ENCODE results near the gene TMEM95. TPM values are rescaled to one million over a fixed set of nuclear protein-coding genes. Genes with fewer than 3 reads are reported as not detected.
A peak's percentile ranks its signal among the peaks of the same experiment; 100 is the strongest.

Gene TMEM95
- total RNA-seq, 1 donor from 2014 or later: not detected

DNA sequence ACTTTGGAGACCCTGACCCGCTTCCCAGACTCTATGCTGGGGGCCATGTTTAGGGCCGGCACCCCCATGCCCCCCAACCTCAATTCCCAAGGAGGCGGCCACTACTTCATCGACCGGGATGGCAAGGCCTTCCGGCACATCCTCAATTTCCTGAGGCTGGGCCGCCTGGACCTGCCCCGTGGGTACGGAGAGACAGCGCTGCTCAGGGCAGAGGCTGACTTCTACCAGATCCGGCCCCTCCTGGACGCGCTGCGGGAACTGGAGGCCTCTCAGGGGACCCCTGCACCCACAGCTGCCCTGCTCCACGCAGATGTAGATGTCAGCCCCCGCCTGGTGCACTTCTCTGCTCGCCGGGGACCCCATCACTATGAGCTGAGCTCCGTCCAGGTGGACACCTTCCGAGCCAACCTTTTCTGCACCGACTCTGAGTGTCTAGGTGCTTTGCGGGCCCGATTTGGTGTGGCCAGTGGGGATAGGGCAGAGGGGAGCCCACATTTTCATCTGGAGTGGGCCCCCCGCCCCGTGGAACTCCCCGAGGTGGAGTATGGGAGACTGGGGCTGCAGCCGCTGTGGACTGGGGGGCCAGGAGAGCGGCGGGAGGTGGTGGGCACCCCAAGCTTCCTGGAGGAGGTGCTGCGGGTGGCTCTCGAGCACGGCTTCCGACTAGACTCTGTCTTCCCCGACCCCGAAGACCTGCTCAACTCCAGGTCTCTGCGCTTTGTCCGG lies 1.9 kb upstream of the TMEM95 start:
- H3K9me3 Mint-ChIP-seq (ENCODE audit: unreplicated experiment): peaks cover 6% of the 10 kb centered on the region
- no peaks in the 10 kb centered on the region for H3K36me3 Mint-ChIP-seq (ENCODE audit: unreplicated experiment)
- peak overlapping the region; percentile 25 for H3K27ac Mint-ChIP-seq (ENCODE audit: unreplicated experiment)
- H3K27me3 Mint-ChIP-seq (ENCODE audit: unreplicated experiment): peaks cover 11% of the 10 kb centered on the region
- TF ChIP-seq, protein P1, sequence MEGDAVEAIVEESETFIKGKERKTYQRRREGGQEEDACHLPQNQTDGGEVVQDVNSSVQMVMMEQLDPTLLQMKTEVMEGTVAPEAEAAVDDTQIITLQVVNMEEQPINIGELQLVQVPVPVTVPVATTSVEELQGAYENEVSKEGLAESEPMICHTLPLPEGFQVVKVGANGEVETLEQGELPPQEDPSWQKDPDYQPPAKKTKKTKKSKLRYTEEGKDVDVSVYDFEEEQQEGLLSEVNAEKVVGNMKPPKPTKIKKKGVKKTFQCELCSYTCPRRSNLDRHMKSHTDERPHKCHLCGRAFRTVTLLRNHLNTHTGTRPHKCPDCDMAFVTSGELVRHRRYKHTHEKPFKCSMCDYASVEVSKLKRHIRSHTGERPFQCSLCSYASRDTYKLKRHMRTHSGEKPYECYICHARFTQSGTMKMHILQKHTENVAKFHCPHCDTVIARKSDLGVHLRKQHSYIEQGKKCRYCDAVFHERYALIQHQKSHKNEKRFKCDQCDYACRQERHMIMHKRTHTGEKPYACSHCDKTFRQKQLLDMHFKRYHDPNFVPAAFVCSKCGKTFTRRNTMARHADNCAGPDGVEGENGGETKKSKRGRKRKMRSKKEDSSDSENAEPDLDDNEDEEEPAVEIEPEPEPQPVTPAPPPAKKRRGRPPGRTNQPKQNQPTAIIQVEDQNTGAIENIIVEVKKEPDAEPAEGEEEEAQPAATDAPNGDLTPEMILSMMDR (IDR thresholded peaks at IDR 0.05; ENCODE audit: partially characterized antibody, unreplicated experiment): no peak
- H3K4me1 Mint-ChIP-seq (ENCODE audit: low read depth, unreplicated experiment): peaks cover 6% of the 10 kb centered on the region
- peak overlapping the region; percentile 90 for H3K4me3 Mint-ChIP-seq (ENCODE audit: unreplicated experiment)
- DNase-seq: no peak

DNA sequence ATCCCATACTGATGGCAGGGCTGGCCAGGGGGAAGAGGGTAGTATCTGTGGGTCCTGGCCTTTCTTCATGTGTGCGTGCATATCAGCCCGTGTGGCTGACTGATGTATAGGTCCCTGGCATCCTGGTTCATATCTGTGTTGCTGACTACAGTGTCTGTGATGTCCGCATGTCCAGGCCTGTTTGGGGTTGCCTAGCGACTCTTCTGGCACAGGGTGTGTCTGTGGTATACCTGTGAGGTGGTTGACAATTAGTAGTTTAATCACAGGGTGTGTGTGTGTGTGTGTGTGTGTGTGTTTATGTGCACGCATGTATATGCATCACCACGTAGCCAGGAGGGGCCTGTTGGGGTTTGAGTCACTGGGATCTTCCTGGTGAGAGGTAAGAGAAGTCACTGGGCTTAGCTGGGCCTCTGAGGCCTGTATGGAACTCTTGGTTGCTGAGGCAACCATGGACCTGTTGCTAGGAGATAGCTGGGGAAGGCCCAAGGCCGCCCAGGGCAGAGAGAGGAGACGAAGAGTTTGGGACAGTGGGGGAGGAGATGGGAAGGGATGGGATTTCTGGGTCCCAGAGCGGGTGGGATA lies 603 bp upstream of the TMEM95 start:
- peaks cover 4% of the 10 kb centered on the region for H3K4me1 Mint-ChIP-seq (ENCODE audit: low read depth, unreplicated experiment)
- no peak for DNase-seq
- H3K36me3 Mint-ChIP-seq (ENCODE audit: unreplicated experiment): no peaks in the 10 kb centered on the region
- H3K27ac Mint-ChIP-seq (ENCODE audit: unreplicated experiment): peak overlapping the region; percentile 66
- TF ChIP-seq, protein P1 (IDR thresholded peaks at IDR 0.05; ENCODE audit: partially characterized antibody, unreplicated experiment): no peak
- H3K27me3 Mint-ChIP-seq (ENCODE audit: unreplicated experiment): peaks cover 9% of the 10 kb centered on the region
- peaks cover 6% of the 10 kb centered on the region for H3K9me3 Mint-ChIP-seq (ENCODE audit: unreplicated experiment)
- H3K4me3 Mint-ChIP-seq (ENCODE audit: unreplicated experiment): peak overlapping the region; percentile 55

DNA sequence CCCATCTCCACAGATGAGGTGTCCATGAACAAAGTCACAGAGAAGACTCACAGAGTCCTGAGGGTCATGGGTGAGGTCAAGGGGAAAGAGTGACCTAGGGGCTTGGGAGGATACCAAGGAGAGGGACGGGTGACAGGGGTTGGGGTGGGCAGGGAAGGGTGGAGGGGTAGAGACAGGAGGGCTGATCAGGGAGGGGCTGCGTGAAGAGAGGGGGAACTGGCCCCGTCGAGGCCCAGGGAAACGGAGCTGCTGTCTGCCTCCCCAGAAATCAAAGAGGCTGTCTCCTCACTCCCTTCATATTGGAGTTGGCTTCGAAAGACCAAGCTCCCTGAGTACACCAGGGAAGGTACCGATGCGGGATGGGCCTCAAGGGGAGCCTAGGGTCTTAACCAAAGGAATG lies 617 bp downstream of the TMEM95 start:
- TF ChIP-seq, protein P1 (IDR thresholded peaks at IDR 0.05; ENCODE audit: partially characterized antibody, unreplicated experiment): no peak

DNA sequence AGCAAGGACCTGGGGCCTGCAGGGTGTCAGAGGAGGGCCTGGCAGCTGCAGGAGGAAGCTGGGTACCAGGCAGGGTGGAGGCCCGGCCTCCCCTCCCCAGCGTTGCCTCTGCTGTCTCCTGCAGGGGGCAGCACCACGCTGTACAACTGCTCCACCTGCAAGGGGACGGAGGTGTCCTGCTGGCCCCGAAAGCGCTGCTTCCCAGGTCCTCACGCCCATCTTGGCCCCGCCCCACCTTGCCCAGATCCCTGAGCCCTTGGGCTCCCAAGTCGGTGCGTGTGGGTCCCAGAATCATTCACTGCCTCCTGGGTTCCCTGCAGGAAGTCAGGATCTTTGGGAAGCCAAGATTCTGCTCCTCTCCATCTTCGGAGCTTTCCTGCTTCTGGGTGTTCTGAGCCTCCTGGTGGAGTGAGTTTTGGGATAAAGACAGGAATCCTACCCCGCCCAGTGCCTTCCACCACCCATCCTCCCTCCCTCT lies 1.2 kb downstream of the TMEM95 start:
- peak; percentile 87 for DNase-seq
- H3K27me3 Mint-ChIP-seq (ENCODE audit: unreplicated experiment): peaks cover 8% of the 10 kb centered on the region
- peaks cover 6% of the 10 kb centered on the region for H3K9me3 Mint-ChIP-seq (ENCODE audit: unreplicated experiment)
- no peak overlapping the region for H3K4me3 Mint-ChIP-seq (ENCODE audit: unreplicated experiment)
- TF ChIP-seq, protein P1 (IDR thresholded peaks at IDR 0.05; ENCODE audit: partially characterized antibody, unreplicated experiment): peak; percentile 82
- peaks cover 4% of the 10 kb centered on the region for H3K4me1 Mint-ChIP-seq (ENCODE audit: low read depth, unreplicated experiment)
- no peak overlapping the region for H3K27ac Mint-ChIP-seq (ENCODE audit: unreplicated experiment)
- H3K36me3 Mint-ChIP-seq (ENCODE audit: unreplicated experiment): no peaks in the 10 kb centered on the region

More for the DNA sequence above, 617 bp downstream of the TMEM95 start:
- H3K36me3 Mint-ChIP-seq (ENCODE audit: unreplicated experiment): no peaks in the 10 kb centered on the region
- H3K9me3 Mint-ChIP-seq (ENCODE audit: unreplicated experiment): peaks cover 6% of the 10 kb centered on the region
- H3K4me1 Mint-ChIP-seq (ENCODE audit: low read depth, unreplicated experiment): peaks cover 4% of the 10 kb centered on the region
- H3K27ac Mint-ChIP-seq (ENCODE audit: unreplicated experiment): no peak overlapping the region
- H3K27me3 Mint-ChIP-seq (ENCODE audit: unreplicated experiment): peaks cover 8% of the 10 kb centered on the region
- no peak overlapping the region for H3K4me3 Mint-ChIP-seq (ENCODE audit: unreplicated experiment)
- DNase-seq: no peak

DNA sequence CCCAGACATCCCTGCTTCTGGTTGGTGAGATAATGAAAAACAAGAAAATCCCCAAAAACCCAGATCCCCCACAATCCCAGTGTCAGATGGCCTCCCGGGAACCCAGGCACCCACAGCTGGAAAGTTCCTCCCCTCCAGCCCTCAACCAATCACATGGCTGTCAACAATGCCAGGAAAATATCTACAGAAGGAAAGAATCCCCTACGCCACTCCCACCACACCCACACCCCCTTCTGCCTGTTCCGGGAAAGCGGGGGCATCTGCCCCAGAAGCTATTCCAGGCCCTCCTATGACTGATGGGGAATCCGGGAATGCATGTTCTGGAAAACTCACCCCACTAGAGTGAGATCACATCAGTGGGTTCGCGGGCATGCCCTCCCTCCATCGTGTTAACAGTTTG lies 1.8 kb downstream of the TMEM95 start:
- Mint-ChIP-seq H3K4me1 (ENCODE audit: low read depth, unreplicated experiment) (peaks cover 4% of the 10 kb centered on the region), H3K9me3 (ENCODE audit: unreplicated experiment) (peaks cover 6% of the 10 kb centered on the region), H3K27me3 (ENCODE audit: unreplicated experiment) (peaks cover 8% of the 10 kb centered on the region), H3K4me3 (ENCODE audit: unreplicated experiment) (no peak overlapping the region), H3K27ac (ENCODE audit: unreplicated experiment) (no peak overlapping the region), H3K36me3 (ENCODE audit: unreplicated experiment) (no peaks in the 10 kb centered on the region)
- TF ChIP-seq, protein P1 (IDR thresholded peaks at IDR 0.05; ENCODE audit: partially characterized antibody, unreplicated experiment): no peak
- DNase-seq: no peak
